Ovary (tissue), 3 donors: ENCODE data around the gene SNRPA1.

Experiments used
- CTCF ChIP-seq, 3 donors: fragments of 450-650 bp in 2 of 3; fragments of 200-600 bp in 1 of 3; IDR thresholded peaks; one replicate each; pipeline versions ENCODE4 v1.5.1 to v1.8.0; 2016 to 2022; ENCODE audit warnings: antibody characterized with exemption in 3 of 3, mild to moderate bottlenecking in 1 of 3
- EP300 ChIP-seq: sonication (generic); formaldehyde crosslinking; IDR thresholded peaks from one replicate; pipeline ENCODE4 v1.6.1; 2017; ENCODE audit warnings: antibody characterized with exemption
- POLR2A ChIP-seq: fragments of 450-650 bp; IDR thresholded peaks from one replicate; pipeline ENCODE4 v1.6.1; 2017; ENCODE audit warnings: antibody characterized with exemption, mild to moderate bottlenecking, moderate library complexity
- donor health status: DM: no; HTN: no; CAD: no.

GRCh38 chr15:101242999-101243336, 52.1 kb downstream of the SNRPA1 start:
- TF ChIP-seq CTCF (IDR thresholded peaks at IDR 0.05) = no peak
- no peak for TF ChIP-seq POLR2A
- no peak for TF ChIP-seq EP300
